Muscle of back (tissue), 11 donors: Measurements from ENCODE around the gene PSMB10. TPM values are rescaled to one million over a fixed set of nuclear protein-coding genes. Genes with fewer than 3 reads are reported as not detected.

ENCODE experiments used
- DNase-seq, 3 donors: peaks; one replicate each; pipeline versions ENCODE4 v3.0.0 to v3.0.0-alpha.2; 2013
- polyA plus RNA-seq, 10 donors: library from polyadenylated mRNA; unstranded; fragments of 120-200 nt; gene quantifications; one replicate each; pipeline ENCODE4 v1.2.1, GENCODE V29; 2013; ENCODE audit not compliant: insufficient read length in 10 of 10

PSMB10 gene
- polyA plus RNA-seq, 10 donors, result 18.4 to 35.8 (median 26.8) TPM

DNA sequence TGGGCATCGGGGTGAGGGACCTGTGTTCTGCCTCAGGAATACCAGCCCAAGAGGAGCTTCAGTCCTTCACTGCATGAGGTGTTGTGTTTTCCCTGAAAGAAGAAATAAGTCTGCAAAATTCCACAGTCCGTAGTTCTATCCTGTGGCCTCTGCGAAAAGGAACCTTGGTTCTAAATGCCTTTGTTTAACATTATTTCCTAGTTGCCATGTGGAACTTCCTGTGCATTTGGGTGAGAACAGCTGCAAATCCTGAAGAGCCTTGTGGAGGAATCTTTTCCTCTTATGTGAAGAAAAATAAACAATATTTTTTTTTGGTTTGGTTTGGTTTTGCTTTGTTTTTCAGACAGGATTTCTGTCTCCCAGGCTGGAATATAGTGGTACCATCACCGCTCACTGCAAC, 33.8 kb downstream of the PSMB10 start:
- DNase-seq, result no peak

- no peak for DNase-seq
Observed at GRCh38 chr16:67901734-67902133, 34.9 kb downstream of the PSMB10 start.

DNA sequence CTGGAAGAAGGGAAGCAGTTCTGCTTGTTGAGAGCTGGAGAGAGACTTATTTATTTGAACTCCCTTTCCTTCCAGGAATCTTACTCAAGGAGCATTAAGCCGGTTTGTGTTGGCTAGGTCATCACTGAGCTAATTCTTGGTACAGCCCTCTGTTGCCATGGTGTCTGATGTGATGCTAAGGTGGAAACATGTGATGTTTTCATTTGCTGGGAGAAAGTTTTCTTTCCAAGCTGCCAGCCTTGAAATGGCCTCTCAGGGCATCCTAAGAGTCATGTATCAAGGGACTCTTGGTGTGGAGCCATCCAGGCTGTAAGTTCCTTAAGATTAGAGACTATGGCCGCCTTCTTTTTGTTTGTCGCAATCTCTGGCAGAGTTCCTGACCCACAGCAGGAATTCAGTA, 39.4 kb downstream of the PSMB10 start:
- no peak for DNase-seq

GRCh38 chr16:67893743-67894399, 42.8 kb downstream of the PSMB10 start:
- no peak for DNase-seq

- peak; percentile 95 to 98 (median 97) for DNase-seq
Observed at GRCh38 chr16:67892899-67893742, 43.5 kb downstream of the PSMB10 start, which contains the start of gene PSKH1. TSS of gene PSKH1 (plus strand) at chr16:67893254. CDS start at chr16:67908750, 15,496 bp downstream.

- no peak for DNase-seq
Observed at GRCh38 chr16:67892375-67892774, 44.3 kb downstream of the PSMB10 start.

DNA sequence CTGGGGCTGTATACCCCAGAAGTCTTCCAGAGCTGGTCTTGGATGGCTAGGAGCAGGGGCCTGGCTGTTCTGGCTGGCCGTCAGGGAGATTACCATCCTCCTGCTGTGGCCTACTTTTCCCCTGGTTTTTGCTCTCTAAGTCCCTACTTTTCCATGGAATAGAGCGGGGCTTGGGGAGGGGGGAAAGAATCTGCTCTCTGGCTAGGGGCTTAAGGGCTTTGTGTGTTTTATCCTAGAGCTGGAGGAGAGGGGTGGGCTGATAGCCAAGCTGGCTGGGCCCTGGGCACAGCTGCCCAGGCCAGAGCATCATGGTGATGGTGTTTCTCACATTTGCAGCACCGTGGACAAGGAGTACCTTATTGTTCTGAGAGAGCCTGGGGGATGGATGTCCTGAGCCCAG, 48.3 kb downstream of the PSMB10 start:
- peak in 1 of 3 donors; percentile 31 for DNase-seq

GRCh38 chr16:67886387-67886786, 50.3 kb downstream of the PSMB10 start:
- no peak for DNase-seq

GRCh38 chr16:67885976-67886375, 50.7 kb downstream of the PSMB10 start:
- DNase-seq, result no peak

- DNase-seq, result no peak
Observed at GRCh38 chr16:67885545-67885944, 51.1 kb downstream of the PSMB10 start.

- DNase-seq, result peak; percentile 82 to 95 (median 91)
Observed at GRCh38 chr16:67884684-67885083, 52.0 kb downstream of the PSMB10 start, which contains the start of gene NRN1L. TSS of gene NRN1L (plus strand) at chr16:67884885. CDS start at chr16:67884904, 19 bp downstream.

Other genes starting within 250 kb of the PSMB10 start
- gene GFOD2, start 217.5 kb downstream of the PSMB10 start, polyA plus RNA-seq, result 10 to 100 TPM; 11.5 to 19.8 (median 13.7) TPM
- 10 to 100 TPM; 14.1 to 27.2 (median 20.3) TPM for gene RANBP10, start 130.3 kb downstream of the PSMB10 start, polyA plus RNA-seq
- gene TSNAXIP1, start 130.0 kb downstream of the PSMB10 start, polyA plus RNA-seq, result 1 to 10 TPM; 1.1 to 3.5 (median 1.6) TPM
- gene THAP11, start 94.5 kb downstream of the PSMB10 start, polyA plus RNA-seq, result 10 to 100 TPM; 20.1 to 29.7 (median 24.6) TPM
- gene NUTF2, start 89.9 kb downstream of the PSMB10 start, polyA plus RNA-seq, result 100 to 1,000 TPM; 104 to 135 (median 122) TPM
- gene CENPT, start 89.2 kb downstream of the PSMB10 start, polyA plus RNA-seq, result 10 to 100 TPM; 20.8 to 47.6 (median 34.1) TPM
- gene EDC4, start 63.8 kb downstream of the PSMB10 start, polyA plus RNA-seq, result 100 to 1,000 TPM in 5 of 10 donors, 10 to 100 TPM in 5; 85.2 to 115 (median 100) TPM
- gene NRN1L, start 52.0 kb downstream of the PSMB10 start, polyA plus RNA-seq, result 1 to 10 TPM in 3 of 10 donors, under 1 TPM in 6, not detected in 1; 0.39 to 1.5 (median 0.53) TPM
- 10 to 100 TPM; 17.1 to 27.5 (median 20.7) TPM for gene PSKH1, start 43.6 kb downstream of the PSMB10 start, polyA plus RNA-seq
- 1 to 10 TPM; 1.5 to 5.4 (median 3.1) TPM for gene CTRL, start 5.0 kb downstream of the PSMB10 start, polyA plus RNA-seq
- 10 to 100 TPM; 12.8 to 34.1 (median 21.9) TPM for gene LCAT, start 7.3 kb upstream of the PSMB10 start, polyA plus RNA-seq
- gene SLC12A4, start 31.8 kb upstream of the PSMB10 start, polyA plus RNA-seq, result 10 to 100 TPM; 29.8 to 56.0 (median 40.7) TPM
- gene DPEP3, start 43.6 kb upstream of the PSMB10 start, polyA plus RNA-seq, result under 1 TPM in 4 of 10 donors, not detected in 6; 0.05 to 0.33 (median 0.17) TPM
- 1 to 10 TPM in 6 of 10 donors, under 1 TPM in 4; 0.63 to 2.5 (median 1.2) TPM for gene DPEP2, start 62.6 kb upstream of the PSMB10 start, polyA plus RNA-seq
- not detected for gene DPEP2NB, start 79.1 kb upstream of the PSMB10 start, polyA plus RNA-seq
- gene DDX28, start 86.4 kb upstream of the PSMB10 start, polyA plus RNA-seq, result 1 to 10 TPM; 4.6 to 6.7 (median 5.5) TPM
- gene DUS2, start 86.4 kb upstream of the PSMB10 start, polyA plus RNA-seq, result 10 to 100 TPM; 10.2 to 15.0 (median 11.0) TPM
- 10 to 100 TPM; 24.3 to 30.9 (median 27.0) TPM for gene NFATC3, start 148.5 kb upstream of the PSMB10 start, polyA plus RNA-seq